HUDEP-2 (cell line): ENCODE results near the gene DNAH2.

Experiments used
- DNase-seq, 76 experiments: peaks; one replicate each; lab custom pipeline; 2025; ENCODE audit not compliant: unreplicated experiment in 76 of 76; lab: John Stamatoyannopoulos, UW

Gene DNAH2

DNA sequence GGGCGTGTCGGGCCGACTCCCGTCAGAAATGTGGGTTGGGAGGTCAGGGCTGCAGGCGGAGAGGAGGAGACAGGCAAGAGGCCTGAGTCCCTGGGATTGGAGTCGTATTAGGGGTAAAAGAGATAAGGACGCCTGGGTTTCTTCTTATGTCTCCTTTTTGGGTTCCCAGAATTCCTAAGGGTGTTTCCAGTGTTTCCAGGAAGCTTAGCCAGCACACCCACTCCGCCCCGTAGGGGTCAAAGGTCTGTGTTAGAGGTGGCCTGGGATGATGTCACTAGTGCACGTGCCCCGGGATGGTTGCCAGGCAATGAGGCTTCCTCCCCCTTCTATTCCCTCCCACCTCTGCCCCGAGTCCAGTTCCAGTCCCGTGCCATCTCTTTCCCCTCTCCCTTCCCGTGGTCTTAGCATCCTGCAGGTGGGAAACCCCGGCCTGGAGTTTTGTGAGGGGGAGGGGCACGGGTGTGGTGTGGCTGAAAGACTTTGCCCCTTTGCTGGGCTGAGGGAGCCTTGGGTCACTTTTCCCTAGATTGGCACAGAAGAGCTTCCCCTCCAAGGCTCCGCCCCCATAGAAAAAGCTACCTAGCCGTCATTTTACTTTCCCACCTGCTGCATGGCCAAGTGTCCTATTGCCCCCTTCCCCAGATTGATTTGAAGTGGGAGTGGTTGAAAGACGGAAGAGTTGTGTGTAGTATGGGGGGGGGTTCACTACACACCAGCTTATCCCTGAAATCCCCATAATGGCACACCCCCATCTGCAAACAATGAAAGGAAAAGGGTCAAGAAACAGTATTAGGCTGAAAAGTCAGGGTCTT is 119.3 kb downstream of the DNAH2 start:
- DNase-seq, result peak in 72 of 76 experiments; percentile 42 to 97 (median 92)

DNA sequence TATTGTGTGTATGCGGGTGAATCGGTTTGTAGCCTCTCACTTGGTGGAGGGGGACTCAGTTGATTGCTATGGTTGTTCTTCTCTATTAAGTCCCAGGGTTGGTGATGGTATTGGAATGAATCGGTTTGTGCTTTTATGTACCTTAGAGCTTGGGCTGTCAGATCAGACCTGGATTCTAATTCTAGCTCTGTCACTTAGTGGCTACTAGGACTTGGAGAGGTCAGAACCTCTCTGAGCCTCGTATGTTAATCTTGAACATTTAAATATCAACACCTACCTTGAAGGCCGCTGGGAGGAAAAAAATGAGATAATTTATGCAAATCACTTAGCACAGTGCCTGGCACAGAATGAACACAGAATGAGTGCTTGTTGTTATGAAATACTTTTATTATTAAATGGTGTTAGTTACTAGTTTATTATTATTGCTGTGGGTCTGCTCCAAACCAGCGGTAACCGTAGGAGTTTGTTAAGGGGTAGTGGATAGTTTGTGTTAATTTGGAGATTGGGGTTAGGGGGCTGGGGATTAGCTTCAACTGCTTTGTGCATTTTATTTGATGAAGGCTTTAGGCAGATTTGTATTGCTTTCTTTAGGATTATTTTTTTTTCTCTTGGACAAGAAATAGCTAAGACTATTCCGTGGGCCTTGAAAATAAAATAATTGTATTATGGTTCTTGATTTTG is 120.0 kb downstream of the DNAH2 start:
- DNase-seq, result peak in 13 of 76 experiments; percentile 2 to 54 (median 15)

DNA sequence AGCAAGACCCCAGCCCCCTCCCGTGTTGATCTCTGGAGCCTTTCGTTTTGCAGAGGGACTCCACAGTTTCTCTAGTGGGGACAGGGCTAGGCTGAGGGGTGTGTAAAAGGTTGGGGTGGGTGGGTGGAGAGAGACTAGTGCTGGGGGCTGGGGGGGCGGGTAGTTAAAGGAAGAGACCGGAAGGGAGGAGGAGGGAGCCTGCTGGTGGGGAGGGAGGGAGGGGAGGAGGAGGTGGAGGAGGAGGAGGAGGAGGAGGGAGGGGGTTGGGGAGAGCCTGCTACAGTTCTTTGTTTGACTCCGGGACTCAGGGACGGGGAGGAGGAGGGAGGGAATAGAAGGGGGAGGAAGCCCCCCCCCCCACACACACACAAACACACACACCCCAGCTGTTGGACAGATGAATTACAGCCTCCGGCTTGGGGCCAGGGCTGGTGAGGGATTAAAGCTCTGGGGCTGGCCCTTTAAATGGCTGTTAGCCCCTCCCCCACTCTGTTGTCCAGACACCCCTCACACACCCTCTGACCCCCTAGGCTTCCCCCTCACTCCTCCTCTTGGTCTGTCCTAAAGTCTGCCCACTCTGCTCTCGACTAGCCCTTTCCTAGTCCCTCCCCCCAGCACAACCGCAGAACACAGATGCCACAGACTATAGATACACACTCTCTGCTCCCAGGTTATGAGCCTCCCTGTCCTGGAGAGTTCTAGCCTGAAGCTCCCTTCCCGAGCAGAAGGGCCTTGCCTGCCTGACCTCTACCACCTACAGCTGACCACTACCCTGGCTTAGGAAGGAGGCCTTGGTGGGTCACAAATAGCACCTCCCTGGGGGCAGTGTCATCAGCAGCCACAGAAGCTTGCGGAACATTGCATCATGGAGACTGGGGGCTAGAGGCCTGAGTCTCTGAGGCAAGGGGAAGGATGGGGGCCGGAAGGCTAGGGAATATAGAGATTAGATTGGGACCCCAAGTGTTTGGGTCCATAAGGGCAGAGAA is 120.8 kb downstream of the DNAH2 start:
- peak in 51 of 76 experiments; percentile 11 to 81 (median 51) for DNase-seq

DNA sequence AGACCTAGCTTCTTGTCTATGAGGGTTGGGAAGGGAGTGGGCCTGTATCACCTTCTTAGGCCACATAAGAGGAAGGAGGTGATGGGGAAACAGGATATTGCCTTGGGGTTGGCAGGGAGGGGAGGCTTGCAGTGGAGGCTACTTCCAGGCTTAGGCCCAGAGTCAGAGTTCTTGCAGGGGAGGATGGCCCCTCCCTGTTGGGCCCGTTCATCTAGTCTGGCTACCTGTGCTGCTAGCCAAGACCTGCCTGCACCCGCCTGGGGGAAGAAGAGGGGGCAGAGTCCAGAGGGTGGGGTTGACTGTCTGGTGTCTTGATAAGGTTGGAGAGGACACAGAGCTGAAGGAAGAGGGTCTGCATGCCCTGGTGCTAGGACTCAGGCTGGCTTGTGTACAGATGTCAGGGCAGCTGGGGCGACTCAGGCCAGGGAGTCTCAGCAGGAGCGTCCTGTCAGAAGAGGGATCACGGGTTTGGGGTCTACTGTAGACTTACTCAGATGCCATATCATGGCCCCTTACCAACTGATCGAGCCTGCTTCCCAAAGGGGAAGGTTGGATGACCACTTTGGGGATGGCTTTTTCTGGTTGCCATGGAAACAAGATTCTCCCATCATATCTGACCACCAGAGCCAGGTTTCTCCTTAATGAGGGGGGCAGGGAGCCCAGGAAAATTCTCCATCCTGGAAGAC is 121.8 kb downstream of the DNAH2 start:
- DNase-seq, result peak in 17 of 76 experiments; percentile 3 to 26 (median 14)

DNA sequence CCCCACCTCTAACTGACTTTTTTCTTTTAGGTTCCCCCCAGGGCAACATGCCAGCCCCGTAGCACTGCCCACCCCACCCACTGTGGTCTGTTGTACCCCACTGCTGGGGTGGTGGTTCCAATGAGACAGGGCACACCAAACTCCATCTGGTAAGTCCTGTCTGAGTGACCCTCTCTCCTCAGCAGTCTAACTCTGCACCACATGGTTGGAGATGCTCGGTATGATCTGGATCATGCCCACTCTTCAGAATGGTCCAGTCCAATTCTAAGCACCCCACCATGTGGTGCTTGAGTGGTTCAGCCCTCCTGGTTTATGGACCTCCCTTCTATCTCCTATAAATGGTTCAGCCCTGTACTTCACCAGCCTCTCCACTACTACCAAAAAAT is 122.3 kb downstream of the DNAH2 start:
- DNase-seq, result peak in 50 of 76 experiments; percentile 6 to 77 (median 43)

DNA sequence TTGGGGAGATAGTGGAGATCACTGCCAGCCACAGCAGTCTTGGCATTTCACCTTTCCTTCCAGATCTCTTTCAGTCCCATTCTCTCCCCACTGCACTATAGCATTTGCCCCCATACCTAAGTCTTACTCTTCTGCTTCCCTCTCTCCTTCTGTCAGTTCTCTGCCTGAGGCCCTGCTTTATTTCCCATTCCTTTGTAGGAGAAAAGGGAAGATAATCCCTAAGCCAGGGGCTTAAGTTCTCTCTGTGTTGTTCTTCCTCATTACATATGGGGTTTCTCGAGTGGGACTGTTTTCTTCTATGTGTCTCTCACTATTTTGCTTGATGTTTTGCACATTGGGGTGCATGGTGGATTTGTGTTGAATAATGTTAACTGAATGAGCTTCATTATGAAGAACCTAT is 122.9 kb downstream of the DNAH2 start:
- DNase-seq, result no peak

DNA sequence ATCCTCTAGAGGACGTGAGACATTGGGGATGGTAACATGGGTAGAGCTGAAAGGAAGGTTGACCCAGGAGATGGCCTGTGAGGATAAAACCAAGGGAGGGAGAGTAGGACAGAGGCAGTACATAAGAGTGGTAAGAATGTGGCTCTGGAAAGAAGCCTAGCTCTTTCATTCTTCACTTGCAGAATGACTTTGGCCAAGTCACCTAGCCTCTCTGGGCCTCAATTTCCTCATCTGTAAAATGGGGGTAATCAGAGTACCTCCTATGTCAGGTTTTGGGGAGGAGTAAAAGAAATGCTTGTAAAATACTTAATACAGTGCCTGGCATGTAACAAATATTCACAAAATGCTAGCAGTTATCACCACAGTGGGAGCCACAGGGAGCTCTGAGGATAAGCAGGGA is 123.3 kb downstream of the DNAH2 start:
- no peak for DNase-seq

DNA sequence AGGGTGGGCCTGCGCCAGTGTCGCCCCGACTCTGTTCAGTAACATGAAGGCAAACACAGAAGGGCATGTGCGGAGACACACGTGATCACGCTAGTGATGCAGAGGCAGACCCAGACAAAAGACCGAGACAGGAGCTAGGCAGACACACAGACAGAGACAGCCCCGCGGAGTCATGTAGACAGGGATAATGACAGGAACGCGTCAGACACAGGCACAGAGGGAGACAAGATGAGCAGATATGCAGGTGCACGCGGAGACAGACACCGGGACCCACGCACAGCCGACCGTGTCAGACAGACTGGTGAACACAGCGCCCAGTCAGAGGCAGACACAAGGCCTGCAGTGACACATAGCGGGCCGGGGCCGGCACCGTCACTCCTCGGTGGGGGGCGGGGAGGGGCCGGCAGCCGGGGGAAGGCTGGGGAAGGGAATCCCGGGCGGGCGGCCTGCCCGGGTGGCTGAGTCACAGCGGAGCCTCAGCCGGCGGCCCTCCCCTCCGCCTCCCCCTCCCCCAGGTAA is 123.9 kb downstream of the DNAH2 start:
- DNase-seq, result peak in 58 of 76 experiments; percentile 40 to 87 (median 70)

DNA sequence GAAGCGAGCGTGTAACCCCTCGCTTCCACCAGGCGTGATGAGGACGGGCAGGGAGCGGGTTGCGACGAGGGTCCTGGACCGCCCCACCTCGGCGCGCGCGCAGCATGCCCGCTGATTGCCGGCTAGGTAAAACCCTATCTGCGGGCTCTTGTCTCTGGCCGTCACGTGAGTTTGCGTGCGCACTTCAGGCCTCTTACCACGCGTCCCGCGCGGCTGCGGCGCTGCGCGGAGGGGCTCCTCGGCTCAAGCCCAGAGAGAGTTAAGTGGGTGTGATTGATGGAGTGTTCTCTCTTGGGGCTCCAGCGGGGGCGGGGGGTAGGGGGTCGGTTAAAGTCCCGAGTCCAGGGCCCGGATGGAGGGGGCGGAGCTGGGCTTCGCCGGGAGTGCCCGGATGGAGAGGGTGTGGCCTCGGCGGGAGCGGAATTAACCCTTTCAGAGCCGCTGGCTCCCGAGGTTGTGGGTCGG is 124.4 kb downstream of the DNAH2 start:
- DNase-seq, result peak in 64 of 76 experiments; percentile 29 to 90 (median 69)

DNA sequence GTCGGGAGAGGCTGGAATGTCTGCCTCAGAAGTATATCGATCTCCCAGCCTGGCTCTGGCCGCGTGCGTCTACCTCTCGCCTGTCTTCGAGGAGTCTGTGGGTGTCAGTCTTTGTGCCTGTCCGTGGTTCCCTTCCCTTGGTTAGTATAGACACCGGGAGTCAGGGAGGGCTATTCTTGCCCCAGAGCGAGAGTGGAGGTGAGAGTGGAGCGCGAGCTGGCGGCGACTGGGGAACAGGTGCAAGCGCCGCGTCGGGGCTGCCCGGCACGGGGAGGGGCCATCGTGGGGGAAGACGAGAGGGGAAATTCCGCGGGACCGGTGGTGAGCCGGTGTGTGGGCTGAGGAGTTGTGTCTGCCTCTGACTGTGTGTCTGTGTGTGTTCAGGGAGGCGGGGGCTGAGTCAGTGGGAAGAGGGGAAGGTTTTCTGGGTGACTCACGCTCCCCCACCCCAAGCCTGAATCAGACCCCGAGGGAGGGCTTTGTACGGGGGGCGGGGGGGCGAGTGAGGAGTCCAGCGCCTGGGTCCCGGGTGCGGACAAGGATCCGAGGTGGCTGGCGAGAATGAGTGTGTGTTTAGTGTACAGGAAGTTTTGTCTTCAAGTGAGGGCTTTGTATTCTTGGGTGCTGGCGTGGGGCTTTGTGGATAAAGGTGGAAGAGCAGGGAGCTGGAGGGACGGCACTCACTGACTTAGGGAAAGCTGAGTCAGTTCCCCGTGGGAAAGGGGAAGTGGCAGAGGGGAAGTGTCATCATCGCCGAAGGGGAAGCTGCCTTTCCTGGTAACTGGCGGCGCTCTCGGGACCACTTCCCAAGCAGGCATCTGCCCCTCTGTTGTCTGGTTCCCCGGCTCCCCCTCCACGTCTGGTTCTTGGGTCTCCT is 125.1 kb downstream of the DNAH2 start:
- peak in 29 of 76 experiments; percentile 11 to 72 (median 38) for DNase-seq

DNA sequence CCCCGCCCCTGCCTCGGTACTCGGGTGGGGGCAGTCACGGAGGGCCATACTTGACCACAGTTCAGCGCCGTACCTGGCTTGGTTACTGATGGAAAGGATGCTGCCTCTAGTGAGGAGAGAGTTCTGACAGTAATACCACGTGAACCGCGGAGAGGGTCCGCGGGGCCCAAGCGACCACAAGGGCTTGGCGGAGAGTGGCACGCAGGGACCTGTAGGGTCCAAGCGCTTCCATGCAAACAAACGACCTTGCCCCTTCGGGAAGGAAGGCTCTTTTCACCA is 125.7 kb downstream of the DNAH2 start:
- DNase-seq, result peak in 3 of 76 experiments; percentile 29 to 44 (median 33)

DNA sequence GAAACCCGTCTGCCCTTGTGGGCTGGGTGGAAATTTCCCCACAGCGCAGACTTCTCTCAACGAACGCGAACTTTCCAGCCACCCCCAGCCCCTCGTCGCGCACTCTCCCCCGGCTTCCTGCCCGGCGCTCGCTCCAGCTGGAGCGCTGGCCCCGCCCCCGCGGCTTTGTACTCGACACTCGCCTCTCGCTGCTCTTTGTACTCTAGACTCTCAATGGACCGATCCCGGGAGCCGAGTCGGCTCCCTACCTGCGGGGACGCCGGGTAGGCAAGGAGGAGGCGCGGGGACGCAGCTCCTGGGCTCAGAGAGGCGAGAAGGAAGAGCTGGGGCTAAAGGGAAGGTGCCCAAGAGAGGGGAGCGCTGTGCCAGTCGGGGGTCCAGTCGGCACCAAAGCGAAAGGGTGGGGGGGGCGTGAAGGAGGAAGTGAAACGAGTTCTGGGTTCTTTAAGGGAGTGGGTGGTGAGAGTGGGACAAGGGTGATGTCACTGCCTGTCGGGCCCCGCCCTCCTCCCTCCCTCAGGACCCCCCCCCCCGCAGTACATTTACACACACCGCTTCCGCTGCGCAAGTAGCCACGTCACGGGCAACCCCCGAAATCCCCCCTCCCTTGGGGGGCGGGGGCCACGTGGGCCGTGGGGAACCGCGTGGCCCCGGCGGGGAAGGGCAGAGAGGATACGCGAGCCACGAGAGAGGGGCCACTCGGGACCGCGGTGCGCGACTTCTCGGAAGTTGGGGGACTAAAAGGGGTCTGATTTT is 126.2 kb downstream of the DNAH2 start:
- DNase-seq, result peak in 56 of 76 experiments; percentile 16 to 74 (median 56)

DNA sequence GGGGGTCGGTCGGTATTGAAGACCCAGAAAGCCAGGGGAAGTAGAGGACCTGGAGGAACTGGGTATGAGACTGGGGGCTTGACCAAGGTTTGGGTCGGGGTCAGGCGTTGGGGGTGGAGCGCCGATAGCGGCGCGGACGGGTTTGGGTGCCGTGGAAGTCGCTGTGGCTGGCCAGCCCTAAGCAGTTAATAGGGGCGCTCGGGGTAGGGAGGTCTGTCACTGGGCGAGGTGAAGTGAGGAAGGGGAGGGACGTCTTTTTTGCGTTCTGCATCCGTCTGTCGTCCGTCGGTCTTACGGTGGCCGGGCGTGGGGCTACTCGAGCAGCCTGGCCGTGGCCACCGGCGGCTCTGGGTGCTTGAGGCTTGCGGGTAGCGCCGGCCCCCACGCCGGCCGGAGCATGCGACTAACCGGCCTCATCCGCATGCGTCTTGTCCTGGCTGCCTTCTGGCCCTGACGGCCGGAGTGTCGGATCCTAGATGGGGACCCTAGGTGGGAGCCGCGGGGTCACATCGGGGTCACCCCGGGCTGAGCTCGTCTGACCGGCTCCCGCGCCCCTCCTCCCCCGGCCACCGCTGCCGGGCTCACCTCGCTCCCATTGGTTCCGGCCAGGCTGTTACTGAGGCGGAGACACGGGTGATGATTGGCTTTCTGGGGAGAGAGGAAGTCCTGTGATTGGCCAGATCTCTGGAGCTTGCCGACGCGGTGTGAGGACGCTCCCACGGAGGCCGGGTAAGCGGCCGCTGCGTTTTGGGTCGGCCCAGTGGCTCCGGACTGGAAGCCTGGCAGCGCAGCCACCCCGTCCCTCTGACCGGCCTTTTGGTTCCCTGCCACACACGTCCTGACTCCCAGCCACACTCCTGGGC is 127.0 kb downstream of the DNAH2 start:
- peak in 68 of 76 experiments; percentile 35 to 93 (median 80) for DNase-seq

DNA sequence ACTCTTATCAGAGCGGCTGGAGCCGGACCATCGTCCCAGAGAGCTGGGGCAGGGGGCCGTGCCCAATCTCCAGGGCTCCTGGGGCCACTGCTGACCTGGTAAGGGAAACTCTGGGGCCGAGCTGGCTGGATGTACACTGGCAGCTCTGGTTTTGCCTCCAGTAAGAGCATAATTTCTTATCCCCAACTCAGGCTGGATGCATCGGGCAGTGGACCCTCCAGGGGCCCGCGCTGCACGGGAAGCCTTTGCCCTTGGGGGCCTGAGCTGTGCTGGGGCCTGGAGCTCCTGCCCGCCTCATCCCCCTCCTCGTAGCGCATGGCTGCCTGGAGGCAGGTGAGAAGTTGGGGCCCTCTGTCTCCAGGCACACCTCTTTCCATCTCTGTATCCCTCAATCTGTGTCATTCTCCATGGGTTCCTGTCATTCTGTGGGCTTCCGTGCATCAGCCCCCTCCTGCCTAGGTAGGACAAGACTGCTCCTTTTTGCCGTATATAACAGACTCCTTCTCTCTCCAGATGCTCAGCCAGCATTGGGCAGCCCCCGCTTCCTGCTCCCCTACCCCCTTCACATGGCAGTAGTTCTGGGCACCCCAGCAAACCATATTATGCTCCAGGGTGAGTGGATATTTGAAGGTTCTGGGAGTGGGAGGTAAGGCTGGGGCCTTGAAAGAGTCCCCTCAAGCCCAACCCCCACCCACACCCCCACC is 128.0 kb downstream of the DNAH2 start:
- no peak for DNase-seq

DNA sequence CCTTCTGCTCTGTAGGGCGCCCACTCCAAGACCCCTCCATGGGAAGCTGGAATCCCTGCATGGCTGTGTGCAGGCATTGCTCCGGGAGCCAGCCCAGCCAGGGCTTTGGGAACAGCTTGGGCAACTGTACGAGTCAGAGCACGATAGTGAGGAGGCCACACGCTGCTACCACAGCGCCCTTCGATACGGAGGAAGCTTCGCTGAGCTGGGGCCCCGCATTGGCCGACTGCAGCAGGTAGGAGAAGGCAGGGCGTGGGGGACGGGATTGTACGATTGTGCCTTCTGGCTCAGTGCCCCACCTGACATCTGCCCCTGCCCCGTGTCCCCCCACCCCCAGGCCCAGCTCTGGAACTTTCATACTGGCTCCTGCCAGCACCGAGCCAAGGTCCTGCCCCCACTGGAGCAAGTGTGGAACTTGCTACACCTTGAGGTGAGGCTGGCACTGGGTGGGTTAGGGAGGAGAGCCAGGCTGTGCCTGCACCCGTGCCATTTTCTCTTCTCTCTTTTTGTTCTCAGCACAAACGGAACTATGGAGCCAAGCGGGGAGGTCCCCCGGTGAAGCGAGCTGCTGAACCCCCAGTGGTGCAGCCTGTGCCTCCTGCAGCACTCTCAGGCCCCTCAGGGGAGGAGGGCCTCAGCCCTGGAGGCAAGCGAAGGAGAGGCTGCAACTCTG is 128.7 kb downstream of the DNAH2 start:
- no peak for DNase-seq
